GM04503 (cell line): ENCODE data around the gene WWOX.
A peak's percentile ranks its signal among the peaks of the same experiment; 100 is the strongest.

Experiments
- DNase-seq: peaks from one replicate; pipeline ENCODE4 v3.0.0-alpha.2; 2012; ENCODE audit warnings: low read depth

The WWOX gene

GRCh38 chr16:78655331-78656113 is 556.1 kb downstream of the WWOX start:
- no peak for DNase-seq

- DNase-seq, result no peak
Observed at GRCh38 chr16:78656887-78657286, 557.4 kb downstream of the WWOX start.

GRCh38 chr16:78659216-78659615 is 559.8 kb downstream of the WWOX start:
- no peak for DNase-seq

GRCh38 chr16:78659668-78660217 is 560.3 kb downstream of the WWOX start:
- no peak for DNase-seq

GRCh38 chr16:78660795-78661194 is 561.3 kb downstream of the WWOX start:
- no peak for DNase-seq

GRCh38 chr16:78663690-78664089 is 564.2 kb downstream of the WWOX start:
- no peak for DNase-seq

GRCh38 chr16:78664811-78665772 is 565.6 kb downstream of the WWOX start:
- no peak for DNase-seq

GRCh38 chr16:78666318-78666717 is 566.9 kb downstream of the WWOX start:
- DNase-seq, result no peak

GRCh38 chr16:78667675-78668074 is 568.2 kb downstream of the WWOX start:
- no peak for DNase-seq

- no peak for DNase-seq
Observed at GRCh38 chr16:78668393-78668792, 568.9 kb downstream of the WWOX start.

- DNase-seq, result peak; percentile 8
Observed at GRCh38 chr16:78669994-78670393, 570.5 kb downstream of the WWOX start.

GRCh38 chr16:78672779-78673556 is 573.5 kb downstream of the WWOX start:
- no peak for DNase-seq

GRCh38 chr16:78673884-78674283 is 574.4 kb downstream of the WWOX start:
- DNase-seq, result no peak

- DNase-seq, result no peak
Observed at GRCh38 chr16:78675312-78675711, 575.9 kb downstream of the WWOX start.

- DNase-seq, result no peak
Observed at GRCh38 chr16:78675951-78676792, 576.7 kb downstream of the WWOX start.

- no peak for DNase-seq
Observed at GRCh38 chr16:78677181-78677731, 577.8 kb downstream of the WWOX start.

GRCh38 chr16:78679546-78679945 is 580.1 kb downstream of the WWOX start:
- DNase-seq, result no peak

- no peak for DNase-seq
Observed at GRCh38 chr16:78681743-78682142, 582.3 kb downstream of the WWOX start.

GRCh38 chr16:78684030-78684611 is 584.7 kb downstream of the WWOX start:
- peak; percentile 92 for DNase-seq

GRCh38 chr16:78684655-78685375 is 585.4 kb downstream of the WWOX start:
- peak; percentile 59 for DNase-seq
